ENCODE results near the gene SAXO2.
"Not testable (repeated sequence)": the region's sequence is repeated elsewhere in the genome, so short reads cannot be mapped to it uniquely, and the experiment has no call there.

The SAXO2 gene, protein sequence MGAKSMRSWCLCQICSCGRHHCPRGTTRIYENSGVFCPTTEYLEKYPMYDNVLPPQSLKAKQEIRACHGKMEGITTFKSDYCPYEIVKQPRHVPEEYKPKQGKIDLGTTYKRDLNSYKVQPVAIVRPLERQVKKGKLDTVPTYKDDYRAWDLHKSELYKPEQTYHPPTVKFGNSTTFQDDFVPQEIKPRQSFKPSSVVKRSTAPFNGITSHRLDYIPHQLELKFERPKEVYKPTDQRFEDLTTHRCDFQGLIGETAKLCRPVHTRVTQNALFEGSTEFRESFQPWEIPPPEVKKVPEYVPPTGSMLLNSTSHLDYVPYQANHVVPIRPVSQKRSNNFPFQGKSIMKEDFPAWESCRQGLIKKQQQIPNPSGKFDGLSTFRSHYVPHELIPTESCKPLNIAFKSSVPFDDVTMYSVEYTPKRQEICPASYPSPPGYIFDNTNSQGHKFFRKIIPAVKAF

DNA sequence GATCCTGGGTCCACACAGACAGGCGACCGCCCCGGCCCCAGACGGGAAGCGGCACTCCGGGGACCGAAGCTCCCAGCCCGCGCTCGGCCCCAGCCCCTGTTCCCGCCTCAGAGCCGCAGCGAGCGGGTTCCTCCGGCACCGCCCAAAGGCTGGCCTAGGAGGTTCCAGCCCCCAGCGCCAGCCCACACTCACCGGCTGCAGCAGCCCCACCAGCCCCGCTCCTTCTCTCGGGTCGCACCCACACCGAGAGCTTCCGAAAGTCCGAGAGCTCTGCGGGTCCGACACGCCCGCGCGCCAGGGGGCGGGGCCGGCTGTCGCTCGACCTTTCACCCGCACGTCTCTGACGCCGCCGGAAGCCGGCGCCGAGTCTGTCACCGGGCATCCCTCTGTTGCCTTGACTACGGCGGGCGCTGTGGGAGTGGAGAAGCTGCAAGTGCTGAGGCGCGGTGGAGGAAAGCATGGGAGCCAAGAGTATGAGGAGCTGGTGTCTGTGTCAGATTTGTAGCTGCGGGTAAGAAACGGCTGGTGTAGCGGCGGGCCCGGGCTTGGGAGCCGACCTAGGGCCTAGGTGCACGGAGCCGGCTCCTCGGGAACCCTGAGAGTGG lies at the start of gene SAXO2, which contains the start of gene EFL1:
SAXO2 (plus strand) TSS at position 397 of the 605 bp plus-strand sequence; CDS start at position 459, 62 bp downstream.
EFL1 (minus strand) TSS at position 313 of the 605 bp plus-strand sequence. CDS start 956 bp downstream, outside the sequence.
- no peaks in the 10 kb centered on the region for H4K20me1 ChIP-seq (ENCODE audit: insufficient read depth, low read length)
- peak within 1 kb of the TSS; percentile 33; the same call in 1 of the 2 replicates for H3K27ac ChIP-seq (ENCODE audit: low read length)
- H3K4me2 ChIP-seq (ENCODE audit: low read length) = peak within 1 kb of the TSS; percentile 93
- no peak for TF ChIP-seq EZH2phosphoT487 (IDR thresholded peaks at IDR 0.05; ENCODE audit: low read depth)
- TF ChIP-seq, protein P1, sequence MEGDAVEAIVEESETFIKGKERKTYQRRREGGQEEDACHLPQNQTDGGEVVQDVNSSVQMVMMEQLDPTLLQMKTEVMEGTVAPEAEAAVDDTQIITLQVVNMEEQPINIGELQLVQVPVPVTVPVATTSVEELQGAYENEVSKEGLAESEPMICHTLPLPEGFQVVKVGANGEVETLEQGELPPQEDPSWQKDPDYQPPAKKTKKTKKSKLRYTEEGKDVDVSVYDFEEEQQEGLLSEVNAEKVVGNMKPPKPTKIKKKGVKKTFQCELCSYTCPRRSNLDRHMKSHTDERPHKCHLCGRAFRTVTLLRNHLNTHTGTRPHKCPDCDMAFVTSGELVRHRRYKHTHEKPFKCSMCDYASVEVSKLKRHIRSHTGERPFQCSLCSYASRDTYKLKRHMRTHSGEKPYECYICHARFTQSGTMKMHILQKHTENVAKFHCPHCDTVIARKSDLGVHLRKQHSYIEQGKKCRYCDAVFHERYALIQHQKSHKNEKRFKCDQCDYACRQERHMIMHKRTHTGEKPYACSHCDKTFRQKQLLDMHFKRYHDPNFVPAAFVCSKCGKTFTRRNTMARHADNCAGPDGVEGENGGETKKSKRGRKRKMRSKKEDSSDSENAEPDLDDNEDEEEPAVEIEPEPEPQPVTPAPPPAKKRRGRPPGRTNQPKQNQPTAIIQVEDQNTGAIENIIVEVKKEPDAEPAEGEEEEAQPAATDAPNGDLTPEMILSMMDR (IDR thresholded peaks at IDR 0.05; ENCODE audit: low read depth, low read length) = no peak
- H3K4me3 ChIP-seq (ENCODE audit: low read length) = peak within 1 kb of the TSS; percentile 91
- H3K36me3 ChIP-seq (replicated peaks; ENCODE audit: low read depth, low read length) = peaks cover 2% of the 10 kb centered on the region
- peak within 1 kb of the TSS; percentile 62 for H2AFZ ChIP-seq (ENCODE audit: low read depth, low read length)
- H3K27me3 ChIP-seq (ENCODE audit: low read depth, low read length) = no peaks in the 10 kb centered on the region
- H3K9me3 ChIP-seq (ENCODE audit: insufficient read depth, low read length) = no peaks in the 10 kb centered on the region
- peaks cover 33% of the 10 kb centered on the region for H3K79me2 ChIP-seq (ENCODE audit: low read length)
- H3K9ac ChIP-seq (ENCODE audit: low read length) = peak within 1 kb of the TSS; percentile 69
- peaks cover 14% of the 10 kb centered on the region for H3K4me1 ChIP-seq (ENCODE audit: low read length)

DNA sequence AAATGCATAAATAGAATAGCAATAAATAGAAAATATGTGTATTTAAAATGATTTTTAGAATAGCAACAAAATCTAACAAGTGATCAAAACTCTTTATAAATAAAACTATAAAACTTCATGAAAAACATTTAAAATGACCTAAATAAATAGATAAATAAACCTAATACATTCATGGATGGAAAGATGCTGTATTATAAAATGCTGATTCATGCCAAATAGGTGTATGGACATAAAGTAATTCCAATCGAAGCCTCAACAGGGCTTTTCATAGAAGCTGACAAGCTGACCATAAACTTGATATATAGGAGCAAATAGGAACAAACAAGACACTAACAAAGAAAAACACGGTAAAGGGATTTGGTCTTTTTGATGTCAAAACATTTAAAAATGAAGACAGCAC lies 46.5 kb upstream of the SAXO2 start:
- H3K9me3 ChIP-seq (ENCODE audit: insufficient read depth, low read length); H4K20me1 ChIP-seq (ENCODE audit: insufficient read depth, low read length); H3K9ac ChIP-seq (ENCODE audit: low read length); H3K4me3 ChIP-seq (ENCODE audit: low read length); H3K27ac ChIP-seq (ENCODE audit: low read length); H3K27me3 ChIP-seq (ENCODE audit: low read depth, low read length); H3K4me2 ChIP-seq (ENCODE audit: low read length); H3K36me3 ChIP-seq (replicated peaks; ENCODE audit: low read depth, low read length); H3K79me2 ChIP-seq (ENCODE audit: low read length); H3K4me1 ChIP-seq (ENCODE audit: low read length); H2AFZ ChIP-seq (ENCODE audit: low read depth, low read length): not testable (repeated sequence)

DNA sequence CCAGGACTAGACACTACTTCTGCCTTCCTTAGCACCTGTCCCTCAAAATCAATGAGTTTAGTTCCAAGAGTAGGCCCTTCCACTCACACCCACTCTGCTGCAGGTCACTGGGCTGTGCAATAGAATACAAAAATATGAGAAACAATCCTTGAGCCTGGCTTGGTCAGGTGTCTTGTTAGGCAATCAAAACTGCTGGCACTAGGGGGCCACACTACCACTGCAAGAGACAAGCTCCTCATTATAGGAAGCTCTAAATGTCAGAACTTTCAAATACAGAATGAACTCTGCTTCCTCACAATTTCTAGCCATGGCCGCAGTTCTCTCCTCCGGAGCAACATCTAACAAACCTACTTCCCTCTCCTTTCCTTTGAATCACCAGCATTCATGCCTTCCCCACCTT lies 41.1 kb upstream of the SAXO2 start:
- not testable (repeated sequence) for H3K4me3 ChIP-seq (ENCODE audit: low read length); H2AFZ ChIP-seq (ENCODE audit: low read depth, low read length); H3K36me3 ChIP-seq (replicated peaks; ENCODE audit: low read depth, low read length); H3K27me3 ChIP-seq (ENCODE audit: low read depth, low read length); H4K20me1 ChIP-seq (ENCODE audit: insufficient read depth, low read length); H3K9ac ChIP-seq (ENCODE audit: low read length); H3K79me2 ChIP-seq (ENCODE audit: low read length); H3K27ac ChIP-seq (ENCODE audit: low read length); H3K4me2 ChIP-seq (ENCODE audit: low read length); H3K9me3 ChIP-seq (ENCODE audit: insufficient read depth, low read length); H3K4me1 ChIP-seq (ENCODE audit: low read length)
- TF ChIP-seq, protein P1 (IDR thresholded peaks at IDR 0.05; ENCODE audit: low read depth, low read length) = peak; percentile 34

DNA sequence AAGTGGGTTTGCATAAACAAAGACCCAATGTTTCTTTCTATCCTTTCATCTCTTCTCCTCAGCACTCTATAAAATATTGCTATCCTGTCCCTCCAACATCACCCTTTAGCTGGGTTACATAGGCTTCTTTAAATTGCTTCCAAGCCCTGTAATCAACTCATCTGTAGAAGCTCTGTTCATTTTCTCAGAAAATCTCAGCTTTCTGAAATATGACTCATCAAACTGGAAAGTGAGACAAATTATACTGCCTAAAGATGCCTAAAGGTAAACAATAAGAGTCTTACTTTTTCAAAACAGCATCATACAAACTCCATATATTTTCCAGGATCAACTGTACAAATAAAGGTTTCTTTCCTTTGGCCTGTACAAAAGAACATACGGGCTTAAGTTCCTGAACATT lies 33.9 kb upstream of the SAXO2 start:
- Histone ChIP-seq H4K20me1 (ENCODE audit: insufficient read depth, low read length) (no peaks in the 10 kb centered on the region), H3K36me3 (replicated peaks; ENCODE audit: low read depth, low read length) (no peaks in the 10 kb centered on the region), H3K4me2 (ENCODE audit: low read length) (no peak overlapping the region), H3K27ac (ENCODE audit: low read length) (no peak overlapping the region), H2AFZ (ENCODE audit: low read depth, low read length) (no peak overlapping the region), H3K4me3 (ENCODE audit: low read length) (no peak overlapping the region), H3K27me3 (ENCODE audit: low read depth, low read length) (no peaks in the 10 kb centered on the region), H3K4me1 (ENCODE audit: low read length) (no peaks in the 10 kb centered on the region), H3K9ac (ENCODE audit: low read length) (no peak overlapping the region), H3K79me2 (ENCODE audit: low read length) (no peaks in the 10 kb centered on the region), H3K9me3 (ENCODE audit: insufficient read depth, low read length) (no peaks in the 10 kb centered on the region)
- TF ChIP-seq EZH2phosphoT487 (IDR thresholded peaks at IDR 0.05; ENCODE audit: low read depth) = no peak
- TF ChIP-seq, protein P1 (IDR thresholded peaks at IDR 0.05; ENCODE audit: low read depth, low read length) = no peak

Measured in OCI-LY3 (cell line).